Retina (tissue), 1 donor: Measurements from ENCODE around the gene PFKM.
"Not testable (repeated sequence)": the region's sequence is repeated elsewhere in the genome, so short reads cannot be mapped to it uniquely, and the experiment has no call there.

Experiments used
- DNase-seq: peaks from one replicate; pipeline ENCODE4 v3.0.0-alpha.2; 2016

PFKM gene

DNA sequence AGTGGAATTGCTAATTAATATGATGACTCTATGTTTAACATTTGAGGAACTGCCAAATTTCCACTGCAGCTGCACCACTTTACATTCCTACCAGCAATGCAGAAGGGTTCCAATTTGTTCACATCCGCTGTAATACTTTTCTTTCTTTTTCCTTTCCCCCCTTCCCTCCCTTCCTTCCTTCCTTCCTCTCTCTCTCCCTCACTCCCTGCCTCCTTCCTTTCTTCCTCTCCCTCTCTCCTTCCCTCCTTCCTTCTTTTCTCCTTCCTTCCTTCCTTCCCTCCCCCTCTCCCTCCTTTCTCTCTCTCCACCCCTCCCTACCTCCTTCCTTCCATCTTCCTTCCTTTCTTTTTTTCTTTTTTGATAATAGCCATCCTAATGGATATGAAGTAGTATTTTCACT, 3.2 kb upstream of the PFKM start:
- no peak for DNase-seq

DNA sequence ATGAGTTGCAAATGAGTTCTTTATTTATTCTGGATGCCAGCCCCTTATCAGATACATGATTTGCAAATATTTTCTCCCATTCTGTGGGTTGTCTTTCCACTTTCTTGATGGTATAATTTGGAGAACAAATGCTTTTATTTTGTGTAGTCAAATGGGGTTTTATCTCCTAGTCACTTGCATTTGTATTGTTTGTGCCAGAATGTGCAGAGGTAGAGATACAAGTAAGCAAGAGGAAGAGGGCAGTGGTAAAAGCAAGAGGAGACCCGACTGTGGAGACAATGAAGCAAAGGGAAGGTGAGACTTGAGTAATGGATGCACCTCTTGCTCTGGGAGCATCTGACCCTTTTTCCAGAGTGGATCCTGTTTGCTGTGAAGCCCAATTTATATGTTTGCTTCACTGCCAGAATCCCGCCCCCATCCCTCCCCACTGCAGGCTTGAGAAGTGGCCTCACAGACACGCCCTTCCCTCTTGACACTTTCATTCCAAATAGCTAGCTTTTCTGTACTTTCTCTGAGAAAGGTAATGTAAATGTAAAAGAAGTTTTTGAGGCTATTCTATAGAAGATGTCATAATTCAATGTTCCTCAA, 786 bp upstream of the PFKM start:
- DNase-seq, result no peak

DNA sequence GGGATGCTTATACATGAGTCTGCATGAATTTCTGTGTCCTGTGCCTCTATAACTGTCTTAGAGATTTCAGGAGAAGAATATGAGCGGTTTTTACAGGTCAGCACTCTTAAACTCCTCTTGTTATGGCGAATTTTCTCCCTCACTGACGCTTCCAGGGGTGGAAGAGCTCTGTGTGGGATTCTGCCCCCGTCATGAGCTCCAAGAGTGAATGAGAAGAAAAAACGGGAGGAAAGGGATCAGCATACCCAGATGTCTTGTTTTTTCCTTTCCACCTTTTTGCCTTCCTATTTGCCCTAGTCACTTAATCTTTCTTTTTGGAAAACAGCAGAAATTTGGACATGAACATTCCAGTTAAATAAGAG, 651 bp downstream of the PFKM start:
- DNase-seq, result no peak

DNA sequence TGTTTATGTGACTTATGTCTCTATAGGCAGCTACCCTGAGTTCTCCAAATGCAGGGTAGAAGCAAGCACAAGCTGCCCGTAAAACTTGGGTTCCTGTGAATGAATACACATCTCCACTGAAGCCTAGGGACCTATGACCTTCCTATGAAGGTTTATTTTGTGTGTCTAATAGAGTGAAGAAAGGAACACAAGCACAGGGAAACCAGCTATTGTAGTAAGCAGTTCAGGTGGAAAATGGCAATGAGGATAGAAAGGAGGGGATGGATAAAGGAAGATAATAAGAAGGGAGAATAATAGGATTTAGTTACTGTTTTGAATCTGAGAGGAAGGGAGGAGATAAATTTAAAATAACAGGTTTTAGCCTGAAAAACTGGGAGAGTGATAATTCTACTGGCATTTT, 2.4 kb downstream of the PFKM start:
- DNase-seq, result peak; percentile 57

DNA sequence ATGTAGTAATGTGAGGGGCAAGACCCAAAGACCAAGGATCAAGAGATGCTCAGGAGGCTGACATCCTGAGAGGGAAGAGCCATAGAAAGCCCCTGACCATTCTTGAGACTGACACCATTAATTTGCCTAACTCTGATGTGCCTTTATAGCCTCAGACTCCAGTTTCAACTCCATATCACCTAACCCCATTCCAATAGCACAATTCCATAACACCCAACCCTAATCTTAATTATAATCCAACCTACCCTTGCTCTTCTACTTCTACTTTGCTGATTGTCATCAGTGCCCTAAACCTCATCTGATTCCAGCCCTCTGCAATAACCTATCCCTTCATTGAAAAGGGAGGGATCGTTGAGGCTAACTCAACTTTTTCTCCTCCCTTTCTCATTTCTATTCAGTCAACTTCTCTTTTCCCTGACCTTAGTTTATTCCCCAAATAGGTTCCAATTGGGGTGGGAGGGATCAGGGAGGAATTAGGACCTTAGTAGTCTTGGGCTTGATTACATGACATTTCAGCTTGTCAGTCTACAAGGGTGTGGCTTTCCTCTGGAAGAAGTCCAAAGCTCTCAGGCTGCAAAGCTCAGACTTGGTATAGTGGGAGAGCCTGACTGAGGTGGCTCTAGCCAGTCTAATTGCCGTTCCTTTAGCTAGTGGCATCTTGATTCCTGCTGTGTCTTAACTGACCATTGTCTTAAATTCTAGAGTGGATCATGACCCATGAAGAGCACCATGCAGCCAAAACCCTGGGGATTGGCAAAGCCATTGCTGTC, 3.1 kb downstream of the PFKM start:
- DNase-seq, result no peak

DNA sequence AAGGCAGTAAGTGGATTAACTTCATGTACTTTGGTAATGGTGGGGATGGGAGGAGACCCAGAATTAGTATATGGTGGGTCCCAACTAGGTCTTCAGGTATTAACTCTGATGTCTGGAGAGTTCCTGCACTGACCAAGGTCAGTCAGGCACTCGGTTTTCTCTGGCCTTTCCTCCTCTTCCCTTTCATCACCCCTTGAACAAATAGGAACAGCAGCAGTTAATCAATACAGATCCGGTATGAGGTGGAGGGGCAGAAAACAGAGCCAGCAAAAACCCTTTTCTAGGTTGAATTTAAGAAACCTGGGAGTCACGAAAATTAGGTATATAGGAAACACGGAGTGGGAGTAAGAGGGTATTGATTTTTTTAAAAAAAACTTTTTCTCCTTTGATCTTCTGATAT, 4.0 kb downstream of the PFKM start:
- DNase-seq, result no peak

DNA sequence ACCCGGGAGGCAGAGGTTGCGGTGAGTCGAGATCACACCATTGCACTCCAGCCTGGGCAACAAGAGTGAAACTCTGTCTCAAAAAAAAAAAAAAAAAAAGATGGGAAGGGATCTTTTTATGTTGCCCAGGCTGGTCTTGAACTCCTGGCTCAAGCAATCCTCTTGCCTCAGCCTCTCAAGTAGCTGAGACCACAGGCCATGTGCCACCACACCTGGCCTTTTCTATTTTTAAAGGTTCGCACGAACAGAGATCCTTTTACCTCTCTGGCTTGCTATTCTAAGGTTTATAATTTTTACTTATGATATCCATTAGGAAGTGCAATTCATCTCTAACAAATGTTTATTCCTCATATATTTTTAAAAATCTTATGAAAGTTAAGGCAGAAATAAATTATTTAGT, 6.4 kb downstream of the PFKM start:
- not testable (repeated sequence) for DNase-seq

DNA sequence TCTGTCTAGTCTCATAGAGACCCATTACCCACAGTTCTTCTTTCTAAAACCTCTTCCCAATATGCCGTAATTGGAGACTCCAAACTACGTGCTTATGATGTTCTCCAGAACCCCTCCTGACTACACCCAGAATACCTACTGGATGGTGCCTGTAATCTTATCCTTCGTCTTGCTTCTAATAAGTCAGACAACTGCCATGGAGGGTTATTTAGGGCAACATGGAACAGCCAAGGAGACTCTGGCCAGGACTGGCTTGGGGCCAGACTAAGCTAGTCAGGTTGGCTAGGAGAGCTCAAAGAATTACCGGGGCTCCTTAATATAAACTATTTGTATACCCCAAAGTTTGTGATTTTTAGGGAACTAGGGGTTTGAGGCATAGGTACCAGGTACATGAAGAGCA, 6.8 kb downstream of the PFKM start:
- no peak for DNase-seq

DNA sequence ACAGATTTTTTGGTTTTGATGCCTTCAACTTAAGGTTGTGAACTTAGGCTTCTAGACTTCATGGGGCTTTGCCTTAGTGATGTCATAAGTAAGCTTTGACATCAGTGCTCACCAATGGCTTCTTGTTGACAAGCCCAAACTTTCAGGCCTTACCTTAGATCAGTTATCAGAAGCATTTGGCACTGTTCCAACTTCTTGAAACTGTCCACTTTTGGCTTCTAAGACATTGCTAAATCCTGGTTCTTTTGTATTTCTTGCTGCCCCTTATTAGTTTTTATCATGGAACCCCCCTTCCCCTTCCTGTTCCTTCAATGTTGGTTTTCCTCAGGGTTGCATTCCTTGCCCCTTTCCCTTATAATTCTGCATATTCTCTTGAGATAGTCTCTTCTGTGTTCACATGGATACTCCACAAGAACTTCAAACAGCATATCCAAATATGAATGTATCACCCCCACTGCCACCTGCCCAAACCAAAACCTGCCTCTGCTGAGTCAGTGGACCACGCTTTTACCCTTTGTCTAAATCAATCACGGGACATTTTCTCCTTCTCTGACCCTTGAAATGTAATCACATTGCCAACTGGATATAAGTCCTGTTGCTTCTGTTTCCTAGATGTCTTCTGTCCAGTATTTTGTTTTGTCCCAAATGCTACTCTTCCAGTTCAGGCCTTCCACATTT, 7.9 kb downstream of the PFKM start:
- no peak for DNase-seq

DNA sequence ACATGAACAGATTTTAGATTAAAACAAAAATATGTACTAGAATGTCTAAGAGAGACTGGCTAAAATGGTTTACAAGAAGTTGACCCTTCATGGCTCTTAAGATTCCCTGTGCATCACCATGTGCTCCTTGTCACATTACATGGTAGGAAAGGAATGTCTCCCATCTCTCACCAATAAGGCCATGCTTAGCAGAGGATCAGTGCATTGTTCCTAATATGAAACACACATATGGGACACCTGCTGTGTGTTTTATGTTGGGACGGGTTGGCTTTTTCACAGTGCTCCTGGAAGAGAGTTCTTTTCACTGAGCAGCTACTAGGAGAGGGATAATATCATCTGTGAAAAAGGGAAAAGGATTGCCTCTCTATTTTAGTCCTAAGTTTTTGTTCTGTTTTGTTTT, 9.6 kb downstream of the PFKM start:
- no peak for DNase-seq

DNA sequence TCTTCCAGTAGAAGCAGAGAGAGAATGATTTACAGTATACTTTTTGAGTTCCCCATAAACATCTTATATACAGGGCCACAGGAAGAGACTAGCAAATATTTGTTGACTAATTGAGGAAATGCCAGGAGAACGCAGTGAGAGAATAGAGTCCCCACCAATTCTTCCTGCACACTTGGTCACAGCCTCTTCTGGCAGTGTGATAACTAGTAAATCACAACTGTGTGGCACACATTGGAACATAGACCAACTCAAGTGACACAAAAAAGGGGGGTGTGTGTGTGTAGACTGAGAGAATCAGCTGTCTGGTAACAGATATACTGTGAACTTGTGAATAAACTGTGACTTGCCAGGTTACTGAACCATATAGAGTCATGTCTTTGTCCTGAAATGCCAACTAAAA, 10.2 kb downstream of the PFKM start:
- DNase-seq, result no peak

DNA sequence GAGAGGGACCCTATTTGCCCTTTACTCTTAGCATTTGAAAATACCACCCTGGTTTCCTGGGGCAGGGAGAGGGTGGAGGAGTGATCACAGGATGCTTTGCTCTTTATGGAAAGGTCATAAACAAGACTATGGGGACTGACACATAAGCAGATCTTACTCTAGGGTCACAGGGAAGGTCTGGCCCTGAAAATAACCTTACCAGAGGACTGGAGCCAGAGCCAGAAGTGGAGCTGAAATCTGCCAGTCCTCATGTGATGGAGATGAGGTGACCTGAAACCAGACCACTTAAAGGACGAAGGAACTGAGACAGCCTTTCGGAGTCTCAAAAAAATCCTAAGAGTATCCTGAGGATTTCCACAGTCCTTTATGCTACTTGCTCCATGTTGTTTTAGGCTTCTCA, 12.4 kb downstream of the PFKM start:
- no peak for DNase-seq

DNA sequence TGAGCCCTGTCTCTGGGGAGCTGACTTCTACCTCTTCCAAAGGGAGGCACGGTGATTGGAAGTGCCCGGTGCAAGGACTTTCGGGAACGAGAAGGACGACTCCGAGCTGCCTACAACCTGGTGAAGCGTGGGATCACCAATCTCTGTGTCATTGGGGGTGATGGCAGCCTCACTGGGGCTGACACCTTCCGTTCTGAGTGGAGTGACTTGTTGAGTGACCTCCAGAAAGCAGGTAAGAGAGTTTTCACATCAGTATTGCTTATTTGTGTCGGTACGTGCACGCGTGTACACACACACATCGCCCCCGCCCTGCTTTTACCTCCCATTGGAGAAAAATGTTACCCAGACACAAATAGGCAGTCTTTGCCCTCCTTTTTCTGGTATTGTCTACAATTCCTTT, 13.7 kb downstream of the PFKM start:
- DNase-seq, result no peak

DNA sequence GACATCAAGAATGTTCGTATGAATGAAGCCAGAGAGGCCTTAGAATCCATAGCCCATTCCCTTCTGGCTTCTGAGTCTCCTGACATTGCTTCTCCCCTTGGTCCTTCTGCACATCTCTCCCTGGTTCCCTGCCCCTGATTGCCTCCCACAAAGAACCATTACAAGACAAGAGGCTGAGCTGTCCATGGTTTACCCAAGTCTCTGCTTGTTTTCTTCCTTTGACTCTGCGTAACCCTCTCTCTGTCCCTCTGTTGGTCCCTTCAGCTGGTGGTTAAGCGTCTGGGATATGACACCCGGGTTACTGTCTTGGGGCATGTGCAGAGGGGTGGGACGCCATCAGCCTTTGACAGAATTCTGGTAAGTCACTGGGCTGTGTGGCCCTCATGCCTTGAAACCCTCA, 15.9 kb downstream of the PFKM start:
- DNase-seq, result no peak

DNA sequence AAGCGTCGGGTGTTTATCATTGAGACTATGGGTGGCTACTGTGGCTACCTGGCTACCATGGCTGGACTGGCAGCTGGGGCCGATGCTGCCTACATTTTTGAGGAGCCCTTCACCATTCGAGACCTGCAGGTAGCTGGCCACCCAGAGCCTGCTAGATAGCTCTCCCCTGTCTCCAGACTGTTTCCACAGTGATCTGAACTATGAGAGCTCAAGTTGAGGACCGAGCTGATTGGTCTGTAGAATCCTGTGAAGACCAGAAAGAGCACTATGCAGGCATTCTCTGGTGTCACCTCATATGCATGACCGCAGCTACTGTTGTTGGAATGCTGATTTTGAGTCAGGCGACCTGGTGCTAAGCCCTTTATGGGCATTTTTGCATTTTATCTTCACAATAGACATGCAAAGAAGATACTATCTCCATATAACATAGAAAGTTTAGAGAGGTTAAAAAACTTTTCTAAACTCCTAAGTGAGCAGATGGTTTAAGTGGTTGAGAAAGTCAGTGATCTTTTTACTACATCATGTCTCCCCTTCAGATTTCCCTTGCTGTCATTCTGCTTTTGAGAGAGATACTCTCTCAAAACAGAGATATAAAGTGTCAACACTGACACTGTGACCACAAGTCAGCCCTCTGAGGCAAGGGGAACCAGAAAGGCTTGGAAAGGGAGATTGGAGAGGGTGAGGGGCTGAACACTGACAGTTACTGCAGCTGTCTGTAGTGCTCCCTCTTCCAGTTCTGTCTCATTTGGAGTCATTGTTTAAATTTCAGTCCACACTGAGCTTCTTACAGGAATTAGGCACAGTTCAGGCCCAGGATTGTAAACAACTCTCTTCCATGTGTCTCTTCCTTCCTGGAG, 23.9 kb downstream of the PFKM start:
- no peak for DNase-seq

DNA sequence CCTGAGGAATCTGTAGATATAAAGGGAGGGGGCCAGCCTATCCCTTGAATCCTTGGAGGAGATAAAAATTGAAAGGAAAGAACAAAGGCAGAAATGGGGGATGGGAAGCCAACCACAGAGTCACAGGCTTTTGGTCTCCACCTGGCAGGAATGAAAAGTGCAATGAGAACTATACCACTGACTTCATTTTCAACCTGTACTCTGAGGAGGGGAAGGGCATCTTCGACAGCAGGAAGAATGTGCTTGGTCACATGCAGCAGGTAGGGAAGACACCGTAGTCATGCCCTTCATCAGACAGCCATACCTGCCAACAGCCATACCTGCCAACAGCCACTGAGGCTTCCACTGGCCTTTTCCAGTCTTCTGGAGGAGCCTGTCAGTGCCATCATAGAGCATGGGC, 24.7 kb downstream of the PFKM start:
- no peak for DNase-seq

DNA sequence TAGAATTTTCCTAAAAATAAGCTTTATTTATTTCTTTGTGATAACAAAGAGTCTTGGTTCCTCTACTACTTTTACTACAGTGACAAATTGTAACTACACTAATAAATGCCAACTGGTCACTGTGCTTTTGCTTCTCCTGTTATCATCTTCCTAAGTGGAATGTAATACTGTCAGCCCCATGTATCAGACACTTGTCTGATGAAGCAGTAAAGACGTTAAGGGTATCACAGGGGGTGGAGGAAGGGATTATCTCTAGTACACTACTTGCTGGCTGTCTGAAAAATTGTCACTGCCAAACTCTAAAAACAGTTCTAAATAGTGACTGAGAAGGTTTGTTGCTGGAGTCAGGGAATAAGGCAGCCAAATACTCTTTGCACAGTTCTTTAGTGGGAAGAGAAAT, 26.8 kb downstream of the PFKM start:
- no peak for DNase-seq

DNA sequence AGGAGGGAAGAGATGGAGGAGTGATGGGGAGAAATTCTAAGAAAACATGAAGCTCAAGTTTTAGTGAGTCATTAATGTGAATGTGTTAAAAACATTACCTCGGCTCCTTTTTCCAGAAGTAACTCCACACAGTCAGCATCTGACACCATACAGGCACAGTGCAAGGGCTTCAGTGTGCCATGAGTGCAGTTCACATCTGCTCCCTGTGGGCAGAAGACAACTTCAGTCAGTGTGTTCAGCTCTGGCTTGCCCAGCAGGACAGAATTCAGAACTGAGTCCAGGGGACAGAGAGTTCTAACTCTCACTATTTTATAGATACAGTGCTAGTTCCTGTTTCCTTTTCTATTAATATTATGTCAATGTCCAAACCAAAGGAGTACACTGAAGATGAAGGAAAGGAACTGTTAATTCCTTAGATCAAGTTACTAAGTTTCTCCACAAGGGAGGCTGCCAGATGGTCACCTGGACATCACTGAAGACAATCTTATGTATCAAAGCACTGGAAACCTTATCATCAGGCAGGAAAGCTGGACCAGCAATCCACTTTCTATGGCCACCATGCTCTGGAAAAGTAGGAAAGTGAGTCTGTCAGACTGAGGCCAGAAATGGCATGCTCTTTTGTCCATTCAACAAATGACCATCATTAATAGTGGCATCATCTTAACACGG, 32.1 kb downstream of the PFKM start:
- DNase-seq, result no peak

DNA sequence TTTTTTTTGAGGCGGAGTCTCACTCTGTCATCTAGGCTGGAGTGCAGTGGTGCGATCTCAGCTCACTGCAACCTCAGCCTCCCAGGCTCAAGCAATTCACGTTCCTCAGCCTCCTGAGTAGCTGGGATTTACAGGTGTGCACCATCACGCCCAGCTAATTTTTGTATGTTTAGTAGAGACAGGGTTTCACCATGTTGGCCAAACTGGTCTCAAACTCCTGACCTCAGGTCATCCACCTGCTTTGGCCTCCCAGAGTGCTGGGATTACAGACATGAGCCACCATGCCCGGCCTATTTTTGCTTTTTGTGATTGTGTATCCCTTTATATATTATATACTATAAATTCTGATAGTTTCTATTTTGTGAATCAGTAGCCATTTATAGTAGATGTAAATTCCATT, 36.6 kb downstream of the PFKM start:
- not testable (repeated sequence) for DNase-seq

DNA sequence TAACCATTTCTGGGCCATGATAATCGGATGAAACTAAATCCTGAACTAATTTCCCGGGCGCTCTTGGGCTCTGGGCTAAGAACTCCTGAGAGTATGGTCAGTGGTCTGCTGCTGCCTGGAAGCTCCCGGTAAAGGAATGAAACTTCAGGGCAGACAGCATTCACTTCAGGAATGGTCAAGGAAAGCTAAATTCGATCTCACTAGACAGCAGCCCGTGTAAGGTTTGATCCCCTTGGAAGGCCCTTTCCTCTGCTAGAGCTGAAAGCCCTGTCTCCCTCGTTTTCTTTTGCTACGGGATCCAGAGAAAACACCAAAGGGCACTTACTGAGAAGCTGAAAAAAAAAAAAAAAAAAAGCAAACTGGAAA, 37.5 kb downstream of the PFKM start:
- no peak for DNase-seq

DNA sequence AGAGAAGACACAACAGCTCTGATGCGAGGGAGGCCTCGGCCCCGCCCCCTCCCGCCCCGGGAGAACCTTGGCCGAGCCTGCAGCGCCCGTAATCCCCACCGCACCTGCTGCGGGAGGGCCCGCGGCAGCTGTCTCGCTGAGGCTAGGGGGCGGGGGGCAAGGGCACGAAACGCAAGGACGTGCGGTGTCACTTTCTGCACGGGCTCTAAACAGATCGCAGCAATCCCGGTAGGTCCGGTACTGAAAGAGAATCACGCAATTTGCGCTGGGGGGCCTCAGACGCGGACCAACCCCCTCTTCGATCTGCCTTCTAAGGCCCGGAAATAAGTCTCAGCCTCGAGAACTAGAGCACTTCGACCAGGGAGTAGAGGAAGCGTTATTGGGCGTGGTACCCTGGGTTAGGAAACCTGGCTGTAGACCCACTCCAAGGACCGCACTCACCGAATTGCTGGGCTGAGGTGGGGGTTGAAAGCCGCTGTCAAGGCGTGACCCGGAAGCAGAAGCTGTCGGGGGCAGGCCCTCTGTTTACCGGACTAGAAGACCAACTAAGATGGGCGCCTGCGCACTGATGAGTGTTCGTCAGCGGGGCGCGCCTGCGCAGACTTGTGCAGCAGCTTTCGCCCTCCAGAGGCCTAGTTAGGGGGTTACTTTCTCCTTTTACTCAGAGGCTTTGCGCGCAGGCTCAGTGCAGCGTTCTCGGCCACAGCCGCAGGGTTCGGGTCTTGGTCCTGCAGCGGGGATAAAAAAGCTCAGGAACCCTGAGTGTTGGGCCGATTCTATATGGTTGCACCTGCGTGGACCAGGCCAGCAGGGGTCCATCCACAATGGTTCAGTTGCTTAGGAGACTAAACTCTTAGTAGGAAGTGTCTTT, 38.1 kb downstream of the PFKM start, which contains the start of gene ASB8:
TSS of gene ASB8 (minus strand) at position 498 of the 871 bp plus-strand sequence. CDS start 4,019 bp downstream, outside the sequence.
- peak; percentile 98 for DNase-seq

DNA sequence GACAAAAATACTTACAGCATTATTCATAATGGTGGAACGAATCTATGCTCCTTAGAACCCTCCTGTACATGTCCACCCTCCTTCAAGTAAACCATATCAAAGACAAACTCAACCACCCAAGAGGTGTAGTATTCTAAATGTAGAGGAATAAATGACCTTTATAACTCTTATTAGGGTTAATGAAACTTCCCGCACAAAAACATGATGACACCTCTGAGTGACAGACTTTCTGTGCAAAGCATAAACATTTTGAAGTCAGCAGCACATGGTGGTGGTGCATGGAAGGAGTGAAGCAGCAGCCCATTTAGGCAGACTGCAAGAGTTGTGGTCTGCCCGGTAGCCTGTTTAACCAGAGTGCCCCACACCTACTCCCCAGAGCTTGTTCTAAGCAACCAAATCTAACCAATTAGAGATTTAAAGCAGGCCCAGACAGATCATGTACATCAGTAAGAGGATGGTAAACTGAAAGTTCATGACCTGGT, 38.8 kb downstream of the PFKM start:
- no peak for DNase-seq
